CD4-positive, alpha-beta T cell (primary cell): ENCODE measurements around the gene LRP10. TPM values are rescaled to one million over a fixed set of nuclear protein-coding genes. Genes with fewer than 3 reads are reported as not detected.

Source experiments
- ATAC-seq: fragments of 200-7000 bp; cut with Tn5 transposase; one replicate; pipeline ENCODE4 v1.10.0; 2022; ENCODE audit warnings: mild to moderate bottlenecking; ENCODE audit not compliant: poor library complexity
- CTCF ChIA-PET: fragments of 350-600 bp; sonication (Branson Sonifier 250); formaldehyde crosslinking; loops from one replicate; lab custom pipeline; 2021; ENCODE audit warnings: antibody characterized with exemption, inconsistent platforms; lab: Charles Lee
- POLR2A ChIA-PET: fragments of 350-600 bp; sonication (Branson Sonifier 250); formaldehyde crosslinking; loops from one replicate; lab custom pipeline; 2021; ENCODE audit warnings: antibody characterized with exemption, inconsistent platforms; lab: Charles Lee
- DNase-seq, 14 experiments: peaks; one replicate each; pipeline ENCODE4 v3.0.0-alpha.2; 2013 to 2020; ENCODE audit warnings: mixed read lengths in 2 of 14
- H3K27ac ChIP-seq, 2 donors: one replicate each; pipeline versions ENCODE4 v1.5.1 to v1.7.0; 2013; ENCODE audit warnings: low read length in 2 of 2, low read depth in 1 of 2, mild to moderate bottlenecking in 1 of 2
- H3K27me3 ChIP-seq, 2 experiments: 1 replicate in 1 of 2; 2 replicates in 1 of 2; pipeline versions ENCODE4 v1.6.1 to v1.7.0; 2013; ENCODE audit warnings: low read length in 2 of 2, control low read depth in 1 of 2, mild to moderate bottlenecking in 1 of 2, moderate library complexity in 1 of 2; ENCODE audit not compliant: insufficient read depth in 2 of 2, control insufficient read depth in 1 of 2
- H3K36me3 ChIP-seq: one replicate; pipeline ENCODE4 v1.6.1; 2013; ENCODE audit warnings: low read length, control low read depth; ENCODE audit not compliant: insufficient read depth
- H3K4me1 ChIP-seq: one replicate; pipeline ENCODE4 v1.6.1; 2013; ENCODE audit warnings: low read length, control low read depth; ENCODE audit not compliant: insufficient read depth
- H3K4me3 ChIP-seq: one replicate; pipeline ENCODE4 v1.5.1; 2013; ENCODE audit warnings: mild to moderate bottlenecking, low read length, moderate library complexity
- H3K9me3 ChIP-seq, 2 experiments: 1 replicate in 1 of 2; 2 replicates in 1 of 2; pipeline versions ENCODE4 v1.6.1 to v1.7.0; 2013; ENCODE audit warnings: low read length in 2 of 2, mild to moderate bottlenecking in 2 of 2, control low read depth in 1 of 2, moderate library complexity in 1 of 2; ENCODE audit not compliant: control insufficient read depth in 1 of 2, insufficient read depth in 1 of 2
- H3K27ac Mint-ChIP-seq: one replicate; pipeline ENCODE4 v1.8.0; 2020; ENCODE audit warnings: mixed read lengths
- H3K27me3 Mint-ChIP-seq: one replicate; pipeline ENCODE4 v1.8.0; 2021; ENCODE audit warnings: mixed read lengths
- H3K36me3 Mint-ChIP-seq: one replicate; pipeline ENCODE4 v1.8.0; 2021; ENCODE audit warnings: low read depth, mixed read lengths
- H3K4me1 Mint-ChIP-seq: one replicate; pipeline ENCODE4 v1.8.0; 2021; ENCODE audit warnings: low read depth, mixed read lengths
- H3K4me3 Mint-ChIP-seq: one replicate; pipeline ENCODE4 v1.8.0; 2020; ENCODE audit warnings: mild to moderate bottlenecking, mixed read lengths
- H3K9me3 Mint-ChIP-seq: one replicate; pipeline ENCODE4 v1.8.0; 2020; ENCODE audit warnings: mixed read lengths
- CTCF ChIP-seq: fragments of 200-600 bp; IDR thresholded peaks from one replicate; pipeline ENCODE4 v1.8.0; 2022; ENCODE audit warnings: antibody characterized with exemption, mild to moderate bottlenecking
- intact Hi-C, 2 experiments: fragments of 100-400 bp; cut with DNase I in 1 of 2; cut with micrococcal nuclease in 1 of 2; formaldehyde crosslinking; loops; one replicate each; pipeline versions ENCODE4 v1.15.1 to v1.9.0; 2023 to 2025; cut with DNase I, micrococcal nuclease
- total RNA-seq, 174 experiments: library from RNA in 2 of 174; stranded (reverse) in 2 of 174; gene quantifications; one replicate each; pipeline ENCODE4 v1.2.3 and lab custom pipeline; 2021 to 2026

The LRP10 gene
- total RNA-seq, 2 experiments from 2014 or later, result 52.4 to 54.6 TPM

GRCh38 chr14:22896356-22896755 is 24.8 kb downstream of the LRP10 start:
- Histone ChIP-seq H3K4me3 (no peak overlapping the region), H3K27me3 (no peaks in the 10 kb centered on the region), H3K9me3 (no peaks in the 10 kb centered on the region), H3K4me1 (peaks cover 13% of the 10 kb centered on the region), H3K36me3 (peaks cover 24% of the 10 kb centered on the region), H3K27ac (no peak overlapping the region)
- Mint-ChIP-seq H3K4me1 (peaks cover 10% of the 10 kb centered on the region), H3K9me3 (no peaks in the 10 kb centered on the region), H3K4me3 (no peak overlapping the region), H3K27ac (no peak overlapping the region), H3K36me3 (peaks cover 18% of the 10 kb centered on the region), H3K27me3 (no peaks in the 10 kb centered on the region)
- no peak for TF ChIP-seq CTCF
- CTCF ChIA-PET, result interaction anchor here (0.8 to 1.6 kb wide), 4 partner anchors 10 to 73 kb away, joined by 3 to 8 read pairs (median 4); no protein-coding TSS in a partner anchor
- DNase-seq (no peak), ATAC-seq (no peak)
- POLR2A ChIA-PET, result interaction anchor here (1.3 to 2.1 kb wide), 3 partner anchors 10 to 25 kb away, joined by 3 to 11 read pairs (median 5); partner anchors contain the start of gene RBM23
- intact Hi-C loops, result loop anchor here in 1 of 2 experiments (5.0 kb wide), 1 partner anchor 244 kb away; no protein-coding TSS in a partner anchor

- Mint-ChIP-seq H3K27me3 (no peaks in the 10 kb centered on the region), H3K9me3 (no peaks in the 10 kb centered on the region), H3K36me3 (peaks cover 22% of the 10 kb centered on the region), H3K4me1 (peaks cover 10% of the 10 kb centered on the region), H3K4me3 (no peak overlapping the region), H3K27ac (no peak overlapping the region)
- no peaks in the 10 kb centered on the region for H3K27me3 ChIP-seq
- intact Hi-C loops, result loop anchor here in 1 of 2 experiments (5.0 kb wide), 1 partner anchor 244 kb away; no protein-coding TSS in a partner anchor
- peaks cover 13% of the 10 kb centered on the region for H3K4me1 ChIP-seq
- TF ChIP-seq CTCF, result no peak
- ChIA-PET POLR2A (interaction anchor here (1.4 to 2.1 kb wide), 2 partner anchors 11 to 26 kb away, joined by 5 to 11 read pairs; no protein-coding TSS in a partner anchor), CTCF (interaction anchor here (0.8 to 1.6 kb wide), 4 partner anchors 10 to 74 kb away, joined by 3 to 8 read pairs (median 4); no protein-coding TSS in a partner anchor)
- DNase-seq, result no peak
- no peaks in the 10 kb centered on the region for H3K9me3 ChIP-seq
- ATAC-seq, result no peak
- H3K27ac ChIP-seq, result no peak overlapping the region
- peaks cover 28% of the 10 kb centered on the region for H3K36me3 ChIP-seq
- H3K4me3 ChIP-seq, result no peak overlapping the region
Measured at GRCh38 chr14:22896760-22897159, 25.2 kb downstream of the LRP10 start.

- Mint-ChIP-seq H3K36me3 (peaks cover 28% of the 10 kb centered on the region), H3K4me1 (peaks cover 14% of the 10 kb centered on the region), H3K27me3 (no peaks in the 10 kb centered on the region), H3K4me3 (no peak overlapping the region), H3K9me3 (no peaks in the 10 kb centered on the region), H3K27ac (no peak overlapping the region)
- no peak for TF ChIP-seq CTCF
- CTCF ChIA-PET, result interaction anchor here (1.1 kb wide), 1 partner anchor 11 kb away, joined by 3 read pairs; no protein-coding TSS in a partner anchor
- H3K27ac ChIP-seq, result no peak overlapping the region
- ATAC-seq (no peak), DNase-seq (no peak)
- no peak overlapping the region for H3K4me3 ChIP-seq
- no peaks in the 10 kb centered on the region for H3K27me3 ChIP-seq
- peaks cover 34% of the 10 kb centered on the region for H3K36me3 ChIP-seq
- H3K9me3 ChIP-seq, result no peaks in the 10 kb centered on the region
- POLR2A ChIA-PET, result no interaction called here
- peaks cover 13% of the 10 kb centered on the region for H3K4me1 ChIP-seq
- intact Hi-C loops, result loop anchor here in 1 of 2 experiments (5.0 kb wide), 1 partner anchor 245 kb away; no protein-coding TSS in a partner anchor
Measured at GRCh38 chr14:22897357-22897756, 25.8 kb downstream of the LRP10 start.
